MM.1S (cell line): ENCODE results near the gene APOA4.

Experiments used
- DNase-seq: peaks from one replicate; pipeline ENCODE4 v3.0.0-alpha.2; 2015
- H2AFZ ChIP-seq: fragments of 300-600 bp; sonication (generic); 2 replicates; pipeline ENCODE4 v1.6.0; 2016; ENCODE audit warnings: antibody characterized with exemption, low read length
- H3F3A ChIP-seq: fragments of 300-600 bp; sonication (generic); 2 replicates; pipeline ENCODE4 v1.6.1; 2016; ENCODE audit warnings: mild to moderate bottlenecking, antibody characterized with exemption, low read length, moderate library complexity, mixed read lengths; ENCODE audit not compliant: insufficient read depth
- H3K27ac ChIP-seq: fragments of 300-600 bp; sonication (generic); 2 replicates; pipeline ENCODE4 v1.5.1; 2016; ENCODE audit warnings: mild to moderate bottlenecking, low read length
- H3K27me3 ChIP-seq: fragments of 300-600 bp; sonication (generic); replicated peaks from 2 replicates; pipeline ENCODE4 v1.6.0; 2016; ENCODE audit warnings: low read length; ENCODE audit not compliant: insufficient read depth
- H3K36me3 ChIP-seq: fragments of 300-600 bp; sonication (generic); replicated peaks from 2 replicates; pipeline ENCODE4 v1.6.1; 2016; ENCODE audit warnings: mild to moderate bottlenecking, low read length, mixed read lengths; ENCODE audit not compliant: insufficient read depth
- H3K4me1 ChIP-seq: fragments of 300-600 bp; sonication (generic); 2 replicates; pipeline ENCODE4 v1.6.1; 2016; ENCODE audit warnings: low read length, mixed read lengths
- H3K4me2 ChIP-seq: fragments of 300-600 bp; sonication (generic); 2 replicates; pipeline ENCODE4 v1.6.0; 2016; ENCODE audit warnings: low read depth, low read length
- H3K4me3 ChIP-seq: fragments of 300-600 bp; sonication (generic); 2 replicates; pipeline ENCODE4 v1.5.1; 2016; ENCODE audit warnings: low read length, mixed read lengths
- H3K79me2 ChIP-seq: fragments of 300-600 bp; sonication (generic); 2 replicates; pipeline ENCODE4 v1.6.1; 2016; ENCODE audit warnings: mixed run types, low read length, mixed read lengths
- H3K9ac ChIP-seq: fragments of 300-600 bp; sonication (generic); 2 replicates; pipeline ENCODE4 v1.6.1; 2016; ENCODE audit warnings: low read length, mixed read lengths
- H3K9me2 ChIP-seq: fragments of 300-600 bp; sonication (generic); replicated peaks from 2 replicates; pipeline ENCODE4 v1.6.1; 2016; ENCODE audit warnings: mild to moderate bottlenecking, low read length, mixed read lengths; ENCODE audit not compliant: insufficient read depth
- H3K9me3 ChIP-seq: fragments of 300-600 bp; sonication (generic); replicated peaks from 2 replicates; pipeline ENCODE4 v1.6.1; 2016; ENCODE audit warnings: mild to moderate bottlenecking, low read length, mixed read lengths; ENCODE audit not compliant: insufficient read depth
- H4K20me1 ChIP-seq: fragments of 300-600 bp; sonication (generic); 2 replicates; pipeline ENCODE4 v1.6.1; 2016; ENCODE audit warnings: mild to moderate bottlenecking, low read length, moderate library complexity, mixed read lengths; ENCODE audit not compliant: insufficient read depth
- CTCF ChIP-seq: fragments of 300-600 bp; sonication (generic); IDR thresholded peaks from 2 replicates; pipeline ENCODE4 v1.5.1; 2016; ENCODE audit warnings: antibody characterized with exemption, low read length, mixed read lengths
- EZH2 ChIP-seq: fragments of 300-600 bp; sonication (generic); optimal IDR thresholded peaks from 2 replicates; pipeline ENCODE3; 2017; ENCODE audit warnings: low read depth, mild to moderate bottlenecking, antibody characterized with exemption, low read length, mixed read lengths
- EZH2phosphoT487 ChIP-seq: fragments of 300-600 bp; sonication (generic); IDR thresholded peaks from 2 replicates; pipeline ENCODE4 v1.6.1; 2018; ENCODE audit warnings: antibody characterized with exemption, low read length

The APOA4 gene

GRCh38 chr11:116859175-116859574 is 36.1 kb upstream of the APOA4 start:
- Histone ChIP-seq H3K79me2 (no peaks in the 10 kb centered on the region), H3K4me2 (no peak overlapping the region), H2AFZ (no peak overlapping the region), H4K20me1 (no peaks in the 10 kb centered on the region), H3F3A (peaks cover 4% of the 10 kb centered on the region), H3K9ac (no peak overlapping the region), H3K36me3 (peaks cover 8% of the 10 kb centered on the region; the same call in 1 of the 2 replicates), H3K9me2 (no peaks in the 10 kb centered on the region), H3K4me1 (peaks cover 7% of the 10 kb centered on the region), H3K4me3 (no peak overlapping the region), H3K9me3 (no peaks in the 10 kb centered on the region), H3K27me3 (no peaks in the 10 kb centered on the region), H3K27ac (no peak overlapping the region)
- no peak for TF ChIP-seq EZH2phosphoT487
- TF ChIP-seq EZH2 = no peak
- no peak for TF ChIP-seq CTCF
- DNase-seq = no peak

GRCh38 chr11:116857936-116858335 is 34.8 kb upstream of the APOA4 start:
- H3K9me3 ChIP-seq = no peaks in the 10 kb centered on the region
- no peaks in the 10 kb centered on the region for H3K27me3 ChIP-seq
- TF ChIP-seq EZH2 (no peak), CTCF (no peak), EZH2phosphoT487 (no peak)
- H3F3A ChIP-seq = peaks cover 17% of the 10 kb centered on the region
- peaks cover 18% of the 10 kb centered on the region for H3K4me1 ChIP-seq
- DNase-seq = no peak
- no peak overlapping the region for H3K9ac ChIP-seq
- H3K4me2 ChIP-seq = no peak overlapping the region
- H3K4me3 ChIP-seq = no peak overlapping the region
- no peak overlapping the region for H3K27ac ChIP-seq
- no peaks in the 10 kb centered on the region for H3K9me2 ChIP-seq
- H2AFZ ChIP-seq = no peak overlapping the region
- H3K36me3 ChIP-seq = peaks cover 3% of the 10 kb centered on the region; the same call in 1 of the 2 replicates
- H3K79me2 ChIP-seq = no peaks in the 10 kb centered on the region
- no peaks in the 10 kb centered on the region for H4K20me1 ChIP-seq

GRCh38 chr11:116857316-116857715 is 34.2 kb upstream of the APOA4 start:
- no peak for DNase-seq
- H3K27me3 ChIP-seq = no peaks in the 10 kb centered on the region

More at GRCh38 chr11:116857316-116857715, 34.2 kb upstream of the APOA4 start:
- Histone ChIP-seq H3K36me3 (peaks cover 3% of the 10 kb centered on the region; the same call in 1 of the 2 replicates), H4K20me1 (no peaks in the 10 kb centered on the region), H3K4me3 (no peak overlapping the region), H3K4me2 (no peak overlapping the region), H3K9me2 (no peaks in the 10 kb centered on the region), H3K27ac (no peak overlapping the region), H3F3A (peaks cover 17% of the 10 kb centered on the region), H2AFZ (no peak overlapping the region), H3K4me1 (peaks cover 24% of the 10 kb centered on the region), H3K9ac (no peak overlapping the region), H3K9me3 (no peaks in the 10 kb centered on the region), H3K79me2 (peaks cover 1% of the 10 kb centered on the region)
- no peak for TF ChIP-seq CTCF
- no peak for TF ChIP-seq EZH2
- no peak for TF ChIP-seq EZH2phosphoT487
